ENCODE measurements around the gene GFOD2. TPM values are rescaled to one million over a fixed set of nuclear protein-coding genes. Genes with fewer than 3 reads are reported as not detected.

GFOD2 gene
- total and polyA plus RNA-seq, 2 donors (not counting 3 experiments of a cell fraction or from before 2014, with no cell fraction given) = 38.1 to 47.5 TPM

GRCh38 chr16:67766291-67766690 is 47.2 kb upstream of the GFOD2 start:
- intact Hi-C loops (cut with micrococcal nuclease) = no loop called here
- FAIRE-seq (no peak), DNase-seq (ENCODE audit: low read depth, low spot score) (no peak)
- Histone ChIP-seq H3K4me1 (ENCODE audit: control insufficient read depth, extremely low read depth, insufficient read depth, low read length) (peaks cover 26% of the 10 kb centered on the region), H3K79me2 (ENCODE audit: control insufficient read depth, insufficient read depth, low read length) (no peaks in the 10 kb centered on the region), H3K9me1 (replicated peaks; ENCODE audit: control insufficient read depth, extremely low read depth, insufficient read depth, low read length) (no peaks in the 10 kb centered on the region), H4K20me1 (replicated peaks; ENCODE audit: control insufficient read depth, extremely low read depth, insufficient read depth, low read length) (no peaks in the 10 kb centered on the region), H3K9ac (replicated peaks; ENCODE audit: extremely low read depth, insufficient read depth, low read length) (no peak overlapping the region), H3K27me3 (ENCODE audit: control insufficient read depth in 2 of 2, insufficient read depth in 2 of 2, low read length in 2 of 2) (no peaks in the 10 kb centered on the region), H3K4me2 (ENCODE audit: insufficient read depth, low read length) (no peak overlapping the region), H2AFZ (ENCODE audit: low read depth, low read length) (no peak overlapping the region), H3K4me3 (replicated peaks in 1 of 3; ENCODE audit: insufficient read depth in 1 of 3, low read depth in 1 of 3, low read length in 3 of 3) (no peak overlapping the region), H3K9me3 (replicated peaks; ENCODE audit: control insufficient read depth, insufficient read depth, low read length) (no peaks in the 10 kb centered on the region), H3K36me3 (ENCODE audit: control insufficient read depth in 2 of 2, extremely low read depth in 1 of 2, insufficient read depth in 2 of 2, low read length in 2 of 2) (peaks cover 0 to 7% of the 10 kb centered on the region in 2 experiments), H3K27ac (ENCODE audit: insufficient read depth, low read depth, low read length) (no peak overlapping the region)
- CTCF ChIA-PET = no interaction called here
- dilution Hi-C loops (cut with MboI; ENCODE audit: extremely low pct_ligation_motif_present, low sequenced_read_pairs) = no loop called here
- POLR2A ChIA-PET = no interaction called here
- no peak for TF ChIP-seq JUN (IDR thresholded peaks at IDR 0.05; ENCODE audit: borderline replicate concordance, insufficient read depth, insufficient read length, low read depth)
- TF ChIP-seq POLR2AphosphoS5 (IDR thresholded peaks at IDR 0.05; ENCODE audit: insufficient read depth, low read depth, low read length) = no peak
- TF ChIP-seq MYC (IDR thresholded peaks at IDR 0.05; ENCODE audit: low read depth, low read length) = no peak
- TF ChIP-seq CTCF (IDR thresholded peaks at IDR 0.05; ENCODE audit: extremely low read depth in 1 of 2, insufficient read depth in 1 of 2, low read depth in 1 of 2, low read length in 2 of 2) = no peak
- TF ChIP-seq POLR2A (IDR thresholded peaks at IDR 0.05; ENCODE audit: low read depth, low read length) = no peak
- TF ChIP-seq FOS (IDR thresholded peaks at IDR 0.05; ENCODE audit: borderline replicate concordance, insufficient read depth, low read length) = no peak
- TF ChIP-seq MAX (IDR thresholded peaks at IDR 0.05; ENCODE audit: insufficient read depth, insufficient read length) = no peak
- TF ChIP-seq GATA2 (IDR thresholded peaks at IDR 0.05; ENCODE audit: insufficient read depth, insufficient read length, low read depth, low read length) = no peak
- TF ChIP-seq EZH2 (IDR thresholded peaks at IDR 0.05; ENCODE audit: borderline replicate concordance, low read depth, low read length, severe bottlenecking) = no peak
- no TSS peak for BruUV-seq (replicated peaks)
